OCI-M2 (cell line): ENCODE data around the gene DTHD1.

Source experiments
- DNase-seq: peaks from one replicate; lab custom pipeline; 2025; ENCODE audit not compliant: unreplicated experiment; lab: John Stamatoyannopoulos, UW

The DTHD1 gene

GRCh38 chr4:36269533-36270173 lies 11.8 kb upstream of the DTHD1 start:
- DNase-seq: no peak

- DNase-seq: no peak
Observed at GRCh38 chr4:36273276-36273675, 8.1 kb upstream of the DTHD1 start.

GRCh38 chr4:36274158-36274557 lies 7.3 kb upstream of the DTHD1 start:
- no peak for DNase-seq

- DNase-seq: no peak
Observed at GRCh38 chr4:36277533-36277932, 3.9 kb upstream of the DTHD1 start.

GRCh38 chr4:36278789-36279188 lies 2.6 kb upstream of the DTHD1 start:
- no peak for DNase-seq

- DNase-seq: no peak
Observed at GRCh38 chr4:36280555-36280954, 861 bp upstream of the DTHD1 start.

- no peak for DNase-seq
Observed at GRCh38 chr4:36282503-36283030, 1.2 kb downstream of the DTHD1 start.

- DNase-seq: no peak
Observed at GRCh38 chr4:36283912-36284465, 2.6 kb downstream of the DTHD1 start.

- no peak for DNase-seq
Observed at GRCh38 chr4:36285784-36286480, 4.5 kb downstream of the DTHD1 start.

GRCh38 chr4:36286481-36286871 lies 5.1 kb downstream of the DTHD1 start:
- DNase-seq: no peak

GRCh38 chr4:36288731-36289426 lies 7.5 kb downstream of the DTHD1 start:
- DNase-seq: no peak

- DNase-seq: no peak
Observed at GRCh38 chr4:36290641-36291040, 9.2 kb downstream of the DTHD1 start.

- no peak for DNase-seq
Observed at GRCh38 chr4:36292556-36293188, 11.3 kb downstream of the DTHD1 start.

- no peak for DNase-seq
Observed at GRCh38 chr4:36301127-36301526, 19.7 kb downstream of the DTHD1 start.

- DNase-seq: no peak
Observed at GRCh38 chr4:36303426-36304137, 22.2 kb downstream of the DTHD1 start.

GRCh38 chr4:36304138-36304681 lies 22.8 kb downstream of the DTHD1 start:
- no peak for DNase-seq

GRCh38 chr4:36308150-36308549 lies 26.7 kb downstream of the DTHD1 start:
- no peak for DNase-seq

- no peak for DNase-seq
Observed at GRCh38 chr4:36310216-36310615, 28.8 kb downstream of the DTHD1 start.

- DNase-seq: no peak
Observed at GRCh38 chr4:36310793-36311192, 29.4 kb downstream of the DTHD1 start.

- DNase-seq: no peak
Observed at GRCh38 chr4:36312511-36312910, 31.1 kb downstream of the DTHD1 start.
